ENCODE results near the gene CUX1.
"Not testable (repeated sequence)": the region's sequence is repeated elsewhere in the genome, so short reads cannot be mapped to it uniquely, and the experiment has no call there.

Gene CUX1

DNA sequence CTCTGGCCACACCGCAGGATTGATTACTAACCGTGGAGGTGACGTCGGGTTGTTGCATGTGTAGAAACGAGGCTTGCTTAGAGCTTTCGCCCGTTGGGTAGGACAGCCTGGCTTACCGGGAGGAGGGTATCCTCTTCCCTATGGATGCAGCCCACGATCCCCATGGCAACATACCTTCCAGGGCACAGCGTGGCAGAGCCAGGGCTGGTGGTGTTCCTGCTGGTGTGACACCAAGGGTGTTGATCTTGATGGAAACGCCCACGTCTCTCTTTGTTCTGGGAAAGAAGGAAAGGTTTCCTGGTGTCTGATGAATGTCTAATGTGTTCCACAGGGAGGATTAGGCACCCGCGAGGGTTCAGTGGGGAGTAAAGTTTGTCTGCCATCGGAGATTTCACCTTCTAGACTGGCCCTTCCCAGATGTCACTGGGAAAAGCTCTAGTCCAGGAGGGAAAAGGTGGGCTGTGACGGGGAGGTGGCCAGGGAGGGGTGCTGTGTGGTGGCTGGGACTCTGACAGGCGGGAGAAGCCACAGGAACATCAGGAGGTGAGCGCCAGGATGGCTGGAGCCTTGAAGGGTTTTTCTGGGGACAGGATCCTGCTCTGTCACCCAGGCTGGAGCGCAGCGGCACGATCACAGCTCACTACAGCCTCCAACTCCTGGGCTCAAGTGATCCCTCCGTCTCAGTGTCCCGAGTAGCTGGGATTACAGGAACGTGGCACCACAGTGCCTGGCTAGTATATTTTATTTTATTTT lies 102.1 kb downstream of the CUX1 start:
- DNase-seq, result no peak

GRCh38 chr7:101921061-101921460 lies 103.6 kb downstream of the CUX1 start:
- DNase-seq, result no peak

GRCh38 chr7:101921546-101922489 lies 104.4 kb downstream of the CUX1 start:
- DNase-seq, result not testable (repeated sequence)

- DNase-seq, result no peak
These were observed 105.5 kb downstream of the CUX1 start for GRCh38 chr7:101922631-101923601.

DNA sequence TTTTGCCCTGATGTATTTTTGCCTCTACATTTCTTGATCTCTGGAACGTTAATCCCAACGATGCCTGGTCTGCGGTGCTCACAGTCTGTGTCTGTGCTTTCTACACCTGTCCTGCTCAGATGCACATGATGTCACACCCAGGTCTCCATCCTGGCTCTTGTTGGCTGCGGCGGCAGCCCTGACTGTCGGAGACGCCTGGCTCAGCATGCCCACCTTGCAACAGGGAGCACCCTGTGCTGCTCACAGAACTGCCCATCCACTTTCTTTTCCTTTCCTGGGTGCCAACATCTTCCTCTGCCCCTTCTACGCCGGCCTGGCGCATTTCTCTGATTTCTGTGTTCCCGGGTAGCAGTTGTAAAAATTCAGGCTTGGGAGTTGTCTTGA lies 106.2 kb downstream of the CUX1 start:
- no peak for DNase-seq

GRCh38 chr7:101924171-101924570 lies 106.7 kb downstream of the CUX1 start:
- no peak for DNase-seq

DNA sequence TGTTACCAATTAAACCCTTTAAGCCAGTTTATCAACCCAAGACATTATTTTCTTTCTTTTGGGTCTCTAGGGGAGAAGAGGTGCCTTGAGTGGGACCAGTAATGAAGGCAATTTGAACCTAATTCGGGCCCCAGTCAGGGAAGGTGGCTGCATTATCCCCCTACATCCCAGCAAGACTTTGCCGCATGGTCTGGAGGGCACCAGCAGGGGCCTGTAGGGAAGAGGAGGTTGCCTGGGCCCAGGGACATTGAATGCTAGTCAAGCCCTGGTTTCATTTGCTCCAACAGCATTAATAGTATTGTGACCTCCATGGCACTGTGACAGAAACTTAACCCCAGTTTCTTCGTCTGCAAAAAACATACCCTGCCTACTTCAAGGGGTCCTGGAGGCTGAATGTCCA lies 108.8 kb downstream of the CUX1 start:
- DNase-seq, result no peak

GRCh38 chr7:101927389-101927788 lies 110.0 kb downstream of the CUX1 start:
- DNase-seq, result no peak

GRCh38 chr7:101927802-101928201 lies 110.4 kb downstream of the CUX1 start:
- DNase-seq, result no peak

DNA sequence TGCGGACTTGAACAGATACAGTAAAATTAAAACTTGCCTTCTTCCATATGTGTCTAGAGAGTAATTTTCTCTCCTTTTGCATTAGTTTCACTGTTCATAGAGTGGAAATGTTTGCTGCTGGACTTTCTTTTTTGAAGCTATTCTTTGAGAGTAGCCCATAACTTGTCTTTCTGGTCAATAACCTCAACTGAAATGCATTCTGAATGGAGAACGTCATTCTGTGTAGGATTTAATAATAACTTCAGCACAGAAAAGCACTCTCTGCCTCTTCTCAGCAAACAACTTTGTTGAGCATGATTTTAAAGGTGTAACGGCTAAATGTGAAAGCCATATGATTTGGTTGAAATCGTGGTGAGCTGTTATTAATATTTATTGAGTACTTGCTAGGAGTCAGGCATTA lies 111.8 kb downstream of the CUX1 start:
- DNase-seq, result no peak

DNA sequence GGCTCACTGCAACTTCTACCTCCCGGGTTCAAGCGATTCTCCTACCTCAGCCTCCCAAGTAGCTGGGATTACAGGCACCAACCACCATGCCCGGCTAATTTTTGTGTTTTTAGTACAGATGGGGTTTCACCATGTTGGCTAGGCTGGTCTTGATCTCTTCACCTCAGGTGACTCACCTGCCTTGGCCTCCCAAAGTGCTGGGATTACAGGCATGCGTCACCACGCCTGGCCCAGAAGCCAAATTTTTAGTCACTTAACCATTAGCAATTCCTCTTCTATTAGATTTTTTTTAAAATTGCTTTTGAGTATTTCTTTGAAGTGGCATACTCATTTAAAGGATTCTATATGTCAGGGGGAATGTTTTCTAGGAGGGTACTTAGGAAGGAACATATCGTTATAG lies 112.5 kb downstream of the CUX1 start:
- not testable (repeated sequence) for DNase-seq

GRCh38 chr7:101932083-101932482 lies 114.7 kb downstream of the CUX1 start:
- DNase-seq, result no peak

DNA sequence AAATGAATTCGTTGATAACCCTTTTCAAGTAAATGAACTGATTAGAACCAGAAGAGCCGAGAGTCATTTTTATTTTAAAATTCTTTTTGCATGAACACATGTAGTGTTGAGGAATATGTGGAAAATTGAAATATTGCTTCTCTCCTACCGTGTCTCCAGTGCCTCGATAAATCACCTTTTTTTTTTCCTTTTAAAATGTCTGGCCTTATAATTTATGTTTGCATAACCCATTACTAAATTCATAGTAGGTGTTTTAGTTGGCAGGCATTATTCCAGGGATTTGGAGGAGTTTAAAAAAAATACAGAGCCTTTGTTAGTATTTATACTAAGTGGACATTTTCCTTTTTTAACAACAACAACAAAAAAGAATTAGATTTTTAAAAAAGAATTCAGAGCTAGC lies 115.6 kb downstream of the CUX1 start:
- no peak for DNase-seq

- no peak for DNase-seq
These were observed 116.3 kb downstream of the CUX1 start for GRCh38 chr7:101933688-101934121.

DNA sequence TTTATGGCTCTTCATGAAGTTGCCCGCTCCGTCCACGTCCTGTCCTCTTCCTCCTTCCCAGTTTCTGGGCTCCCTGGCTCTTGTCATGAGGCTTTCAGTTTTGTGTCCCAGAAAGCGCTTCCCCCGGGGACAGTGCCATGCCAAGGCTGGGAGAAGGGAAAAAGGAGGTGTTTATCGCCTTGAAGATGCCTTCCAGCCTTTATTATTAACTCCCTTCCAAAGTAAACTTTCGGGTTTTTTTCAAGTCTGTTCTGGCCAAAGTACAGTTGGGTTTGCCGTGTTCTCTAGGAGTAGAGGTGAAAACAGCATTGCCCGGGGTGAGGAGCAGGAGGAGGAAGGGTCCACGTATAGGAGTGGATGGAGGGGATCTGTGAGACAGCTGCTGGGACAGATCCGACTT lies 117.2 kb downstream of the CUX1 start:
- no peak for DNase-seq

DNA sequence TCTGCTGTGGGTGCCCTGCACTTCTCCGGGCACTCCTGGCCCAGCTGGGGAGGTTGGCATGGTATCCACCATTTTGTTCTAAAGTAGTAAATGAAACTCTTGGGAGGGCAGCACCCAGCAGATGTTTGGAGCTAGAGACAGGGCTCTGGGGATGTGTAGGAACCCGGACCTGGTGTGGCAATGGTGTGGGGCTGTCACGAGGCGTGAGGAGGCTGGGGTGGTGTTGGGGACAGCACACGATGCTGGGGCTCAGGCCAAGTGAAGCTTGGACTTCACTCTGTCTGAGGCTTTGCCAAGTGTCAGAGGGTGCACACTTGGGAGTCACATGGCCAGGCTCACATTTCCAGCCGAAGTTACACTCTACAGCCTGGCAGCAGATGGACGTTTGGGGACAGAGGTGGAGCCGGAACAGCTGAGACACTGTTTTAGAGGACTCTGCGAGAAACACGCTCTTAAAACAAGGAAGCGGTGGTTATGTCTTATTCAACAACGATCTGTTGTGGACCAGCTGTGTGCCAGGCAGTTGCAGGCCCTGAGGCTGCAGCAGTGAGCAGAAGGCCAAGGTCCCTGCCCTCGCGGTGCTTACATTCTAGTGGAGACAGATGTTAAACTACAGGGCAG lies 118.2 kb downstream of the CUX1 start:
- no peak for DNase-seq

DNA sequence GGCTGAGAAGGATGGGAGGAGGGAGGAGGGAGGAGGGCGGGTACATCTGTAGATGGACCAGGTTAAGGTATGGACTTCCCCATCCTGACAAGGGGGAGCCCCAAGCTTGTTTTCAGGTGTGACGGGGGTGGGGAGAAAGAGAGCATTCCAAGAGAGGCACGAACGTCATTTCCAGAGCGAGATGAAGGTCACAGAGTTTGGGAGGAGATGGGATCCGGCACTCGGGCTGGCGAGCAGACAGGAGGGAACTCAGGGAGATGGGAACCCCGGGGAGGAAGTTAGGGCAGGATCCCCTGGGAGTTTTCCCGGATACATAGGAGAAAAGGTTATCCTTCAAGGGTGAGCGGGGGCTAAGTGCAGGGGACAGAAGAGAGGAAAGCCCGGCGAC lies 118.8 kb downstream of the CUX1 start:
- DNase-seq, result no peak

GRCh38 chr7:101936611-101937231 lies 119.3 kb downstream of the CUX1 start:
- DNase-seq, result no peak

- DNase-seq, result no peak
These were observed 120.5 kb downstream of the CUX1 start for GRCh38 chr7:101937717-101938514.

- DNase-seq, result no peak
These were observed 121.8 kb downstream of the CUX1 start for GRCh38 chr7:101939136-101939695.

DNA sequence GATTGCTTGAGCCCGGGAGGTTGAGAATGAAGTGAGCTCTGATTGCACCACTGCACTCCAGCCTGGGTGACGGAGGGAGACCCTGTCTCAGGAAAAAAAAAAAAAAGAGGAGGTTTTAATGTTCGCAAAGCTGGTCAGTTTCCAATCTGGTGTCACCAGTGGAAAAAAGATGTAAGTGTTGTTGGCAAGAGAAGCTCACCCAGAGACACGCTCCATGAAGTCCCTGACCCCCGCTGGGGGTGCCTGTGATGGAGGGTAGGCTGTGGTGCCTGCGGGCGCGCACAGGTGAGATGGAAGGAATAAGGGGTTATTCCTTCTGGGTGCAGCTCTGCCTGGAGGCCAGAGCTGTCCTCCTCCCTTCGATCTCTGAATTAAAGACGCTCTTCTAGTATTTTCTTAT lies 122.7 kb downstream of the CUX1 start:
- DNase-seq, result no peak
